ENCODE data around the gene PCDH9. TPM values are rescaled to one million over a fixed set of nuclear protein-coding genes. Genes with fewer than 3 reads are reported as not detected.

PCDH9 gene
- polyA plus RNA-seq, 4 donors = 12.2 to 16.9 (median 14.7) TPM

GRCh38 chr13:67225252-67226159, 4.6 kb downstream of the PCDH9 start:
- no peak for DNase-seq (ENCODE audit: low read depth in 4 of 4, low spot score in 3 of 4)

GRCh38 chr13:67224148-67224846, 5.8 kb downstream of the PCDH9 start:
- DNase-seq (ENCODE audit: low read depth in 4 of 4, low spot score in 3 of 4) = peak; percentile 63 to 74 (median 66)

GRCh38 chr13:67223742-67224141, 6.4 kb downstream of the PCDH9 start:
- no peak for DNase-seq (ENCODE audit: low read depth in 4 of 4, low spot score in 3 of 4)

GRCh38 chr13:67223024-67223423, 7.1 kb downstream of the PCDH9 start:
- DNase-seq (ENCODE audit: low read depth in 4 of 4, low spot score in 3 of 4) = no peak

GRCh38 chr13:67221630-67222226, 8.4 kb downstream of the PCDH9 start:
- DNase-seq (ENCODE audit: low read depth in 4 of 4, low spot score in 3 of 4) = no peak

GRCh38 chr13:67219113-67219512, 11.0 kb downstream of the PCDH9 start:
- no peak for DNase-seq (ENCODE audit: low read depth in 4 of 4, low spot score in 3 of 4)

GRCh38 chr13:67217880-67218279, 12.3 kb downstream of the PCDH9 start:
- no peak for DNase-seq (ENCODE audit: low read depth in 4 of 4, low spot score in 3 of 4)

- no peak for DNase-seq (ENCODE audit: low read depth in 4 of 4, low spot score in 3 of 4)
Measured at GRCh38 chr13:67216864-67217263, 13.3 kb downstream of the PCDH9 start.

- no peak for DNase-seq (ENCODE audit: low read depth in 4 of 4, low spot score in 3 of 4)
Measured at GRCh38 chr13:67210208-67210607, 19.9 kb downstream of the PCDH9 start.

GRCh38 chr13:67208552-67208951, 21.6 kb downstream of the PCDH9 start:
- no peak for DNase-seq (ENCODE audit: low read depth in 4 of 4, low spot score in 3 of 4)

- DNase-seq (ENCODE audit: low read depth in 4 of 4, low spot score in 3 of 4) = no peak
Measured at GRCh38 chr13:67204764-67205163, 25.4 kb downstream of the PCDH9 start.

- DNase-seq (ENCODE audit: low read depth in 4 of 4, low spot score in 3 of 4) = no peak
Measured at GRCh38 chr13:67200605-67201004, 29.5 kb downstream of the PCDH9 start.

GRCh38 chr13:67200183-67200582, 30.0 kb downstream of the PCDH9 start:
- DNase-seq (ENCODE audit: low read depth in 4 of 4, low spot score in 3 of 4) = no peak

GRCh38 chr13:67197704-67198103, 32.4 kb downstream of the PCDH9 start:
- no peak for DNase-seq (ENCODE audit: low read depth in 4 of 4, low spot score in 3 of 4)

GRCh38 chr13:67193979-67194378, 36.2 kb downstream of the PCDH9 start:
- no peak for DNase-seq (ENCODE audit: low read depth in 4 of 4, low spot score in 3 of 4)

GRCh38 chr13:67192751-67193150, 37.4 kb downstream of the PCDH9 start:
- no peak for DNase-seq (ENCODE audit: low read depth in 4 of 4, low spot score in 3 of 4)

- no peak for DNase-seq (ENCODE audit: low read depth in 4 of 4, low spot score in 3 of 4)
Measured at GRCh38 chr13:67186995-67187569, 43.1 kb downstream of the PCDH9 start.

GRCh38 chr13:67184247-67184646, 45.9 kb downstream of the PCDH9 start:
- no peak for DNase-seq (ENCODE audit: low read depth in 4 of 4, low spot score in 3 of 4)

GRCh38 chr13:67183151-67183550, 47.0 kb downstream of the PCDH9 start:
- no peak for DNase-seq (ENCODE audit: low read depth in 4 of 4, low spot score in 3 of 4)

- no peak for DNase-seq (ENCODE audit: low read depth in 4 of 4, low spot score in 3 of 4)
Measured at GRCh38 chr13:67175836-67176459, 54.2 kb downstream of the PCDH9 start.

GRCh38 chr13:67168384-67168783, 61.8 kb downstream of the PCDH9 start:
- DNase-seq (ENCODE audit: low read depth in 4 of 4, low spot score in 3 of 4) = no peak

Measured in left renal pelvis (tissue), 4 donors.